Measurements from ENCODE around the gene SOX6.

SOX6 gene

GRCh38 chr11:15918674-15919073, 437.7 kb downstream of the SOX6 start:
- no peak for TF ChIP-seq CTCF (IDR thresholded peaks at IDR 0.05)
- no peaks in the 10 kb centered on the region for H3K36me3 ChIP-seq
- H3K27me3 ChIP-seq, result no peaks in the 10 kb centered on the region
- no peak overlapping the region for H3K27ac ChIP-seq
- no peaks in the 10 kb centered on the region for H3K4me1 ChIP-seq (ENCODE audit: control insufficient read depth in 1 of 2, insufficient read depth in 1 of 2, low read depth in 1 of 2, low read length in 1 of 2)
- no peak overlapping the region for H3K4me3 ChIP-seq (ENCODE audit: low read depth in 1 of 2, low read length in 1 of 2)
- H3K9me3 ChIP-seq, result no peaks in the 10 kb centered on the region

- no peak for TF ChIP-seq CTCF (IDR thresholded peaks at IDR 0.05)
- no peak overlapping the region for H3K4me3 ChIP-seq (ENCODE audit: low read depth in 1 of 2, low read length in 1 of 2)
- H3K4me1 ChIP-seq (ENCODE audit: control insufficient read depth in 1 of 2, insufficient read depth in 1 of 2, low read depth in 1 of 2, low read length in 1 of 2), result no peaks in the 10 kb centered on the region
- H3K27ac ChIP-seq, result no peak overlapping the region
- H3K9me3 ChIP-seq, result no peaks in the 10 kb centered on the region
- no peaks in the 10 kb centered on the region for H3K36me3 ChIP-seq
- H3K27me3 ChIP-seq, result no peaks in the 10 kb centered on the region
Measured at GRCh38 chr11:15918212-15918611, 438.1 kb downstream of the SOX6 start.
